Upper lobe of left lung (tissue), 6 donors: Measurements from ENCODE around the gene CAPNS1. TPM values are rescaled to one million over a fixed set of nuclear protein-coding genes. Genes with fewer than 3 reads are reported as not detected.
A peak's percentile ranks its signal among the peaks of the same experiment; 100 is the strongest.

ENCODE experiments used
- ATAC-seq, 2 donors: fragments of 200-7000 bp; cut with Tn5 transposase; one replicate each; pipeline ENCODE4 v1.9.1; 2022; ENCODE audit warnings: mild to moderate bottlenecking in 2 of 2, moderate library complexity in 2 of 2; ENCODE audit not compliant: low FRiP score in 2 of 2
- DNase-seq, 2 donors: peaks; one replicate each; pipeline ENCODE4 v3.0.0-alpha.2; 2019 to 2020
- H3K27ac ChIP-seq, 4 donors: fragments of 200-600 bp; sonication (generic); one replicate each; pipeline ENCODE4 v1.5.1; 2016 to 2019
- H3K27me3 ChIP-seq, 4 donors: fragments of 200-600 bp; sonication (generic); one replicate each; pipeline ENCODE4 v1.5.1; 2017 to 2019
- H3K36me3 ChIP-seq, 4 donors: fragments of 200-600 bp; sonication (generic); one replicate each; pipeline ENCODE4 v1.5.1; 2016 to 2019
- H3K4me1 ChIP-seq, 4 donors: fragments of 200-600 bp; sonication (generic); one replicate each; pipeline ENCODE4 v1.5.1; 2018 to 2019
- H3K4me3 ChIP-seq, 4 donors: fragments of 200-600 bp; sonication (generic); one replicate each; pipeline ENCODE4 v1.5.1; 2017 to 2019; ENCODE audit warnings: mild to moderate bottlenecking in 2 of 4, moderate library complexity in 1 of 4
- H3K9me3 ChIP-seq, 4 donors: fragments of 200-600 bp; sonication (generic); one replicate each; pipeline ENCODE4 v1.5.1; 2018 to 2019
- EP300 ChIP-seq, 4 donors: sonication (generic); formaldehyde crosslinking; IDR thresholded peaks; one replicate each; pipeline ENCODE4 v1.5.1; 2017; ENCODE audit warnings: antibody characterized with exemption in 4 of 4, control low read depth in 2 of 4
- POLR2A ChIP-seq, 4 donors: fragments of 450-650 bp; IDR thresholded peaks; one replicate each; pipeline ENCODE4 v1.5.1; 2016 to 2017; ENCODE audit warnings: antibody characterized with exemption in 4 of 4, mild to moderate bottlenecking in 2 of 4
- POLR2AphosphoS5 ChIP-seq, 2 donors: sonication (generic); formaldehyde crosslinking; IDR thresholded peaks; one replicate each; pipeline ENCODE4 v1.5.1; 2017; ENCODE audit warnings: antibody characterized with exemption in 2 of 2
- WGBS, 2 donors: methylation state at CpG; one replicate each; pipeline ENCODE4 v1.1.5; 2017 to 2018; 5-methylcytosine and 5-hydroxymethylcytosine counted together
- total RNA-seq, 6 donors: library from RNA; depleted of rRNA in 4 of 6; stranded (reverse); fragments of >200 nt in 4 of 6; gene quantifications; one replicate each; pipeline versions ENCODE4 v1.1.0 to v1.2.1, GENCODE V29; 2016 to 2021
- TF ChIP-seq, protein P1 (sequence below), 6 experiments: fragments of 450-650 bp in 4 of 6; fragments of 200-600 bp in 2 of 6; sonication (generic) in 2 of 6; IDR thresholded peaks; one replicate each; pipeline ENCODE4 v1.5.1; 2016 to 2019; ENCODE audit warnings: antibody characterized with exemption in 6 of 6
- donor health status: DM: no; HTN: no; CAD: no; lungs with moderate emphysema.
- donor health status: DM: no; HTN: yes; CAD: no; lungs with severe emphysema.

Gene CAPNS1
- total RNA-seq, 6 donors from 2014 or later, result 144 to 746 (median 340) TPM

DNA sequence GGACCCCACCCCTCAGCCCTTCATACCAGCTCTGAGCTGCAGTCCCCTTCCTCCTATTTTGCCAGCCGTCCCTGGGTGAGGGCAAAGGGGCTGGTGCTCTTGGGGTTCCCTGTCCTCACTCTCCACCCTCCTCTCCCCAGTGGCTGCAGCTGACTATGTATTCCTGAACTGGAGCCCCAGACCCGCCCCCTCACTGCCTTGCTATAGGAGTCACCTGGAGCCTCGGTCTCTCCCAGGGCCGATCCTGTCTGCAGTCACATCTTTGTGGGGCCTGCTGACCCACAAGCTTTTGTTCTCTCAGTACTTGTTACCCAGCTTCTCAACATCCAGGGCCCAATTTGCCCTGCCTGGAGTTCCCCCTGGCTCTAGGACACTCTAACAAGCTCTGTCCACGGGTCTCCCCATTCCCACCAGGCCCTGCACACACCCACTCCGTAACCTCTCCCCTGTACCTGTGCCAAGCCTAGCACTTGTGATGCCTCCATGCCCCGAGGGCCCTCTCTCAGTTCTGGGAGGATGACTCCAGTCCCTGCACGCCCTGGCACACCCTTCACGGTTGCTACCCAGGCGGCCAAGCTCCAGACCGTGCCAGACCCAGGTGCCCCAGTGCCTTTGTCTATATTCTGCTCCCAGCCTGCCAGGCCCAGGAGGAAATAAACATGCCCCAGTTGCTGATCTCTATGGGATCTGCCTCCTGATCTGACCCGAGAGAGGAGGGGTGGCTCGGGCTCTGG lies 10.0 kb downstream of the CAPNS1 start:
- H3K27me3 ChIP-seq, result no peaks in the 10 kb centered on the region
- no peak overlapping the region for H3K4me3 ChIP-seq
- H3K36me3 ChIP-seq, result peaks cover 28 to 66% (median 62%) of the 10 kb centered on the region in 4 donors
- ATAC-seq (no peak), DNase-seq (peak in 1 of 2 donors; percentile 58)
- peak overlapping the region in 2 of 4 donors; percentile 95 to 99 for H3K27ac ChIP-seq
- whole genome bisulfite sequencing, 2 donors, result 73 to 80% methylated on average over 13 of the region's 13 CpGs
- H3K9me3 ChIP-seq, result no peaks in the 10 kb centered on the region
- TF ChIP-seq POLR2A (IDR thresholded peaks at IDR 0.05), result no peak
- TF ChIP-seq, protein P1, sequence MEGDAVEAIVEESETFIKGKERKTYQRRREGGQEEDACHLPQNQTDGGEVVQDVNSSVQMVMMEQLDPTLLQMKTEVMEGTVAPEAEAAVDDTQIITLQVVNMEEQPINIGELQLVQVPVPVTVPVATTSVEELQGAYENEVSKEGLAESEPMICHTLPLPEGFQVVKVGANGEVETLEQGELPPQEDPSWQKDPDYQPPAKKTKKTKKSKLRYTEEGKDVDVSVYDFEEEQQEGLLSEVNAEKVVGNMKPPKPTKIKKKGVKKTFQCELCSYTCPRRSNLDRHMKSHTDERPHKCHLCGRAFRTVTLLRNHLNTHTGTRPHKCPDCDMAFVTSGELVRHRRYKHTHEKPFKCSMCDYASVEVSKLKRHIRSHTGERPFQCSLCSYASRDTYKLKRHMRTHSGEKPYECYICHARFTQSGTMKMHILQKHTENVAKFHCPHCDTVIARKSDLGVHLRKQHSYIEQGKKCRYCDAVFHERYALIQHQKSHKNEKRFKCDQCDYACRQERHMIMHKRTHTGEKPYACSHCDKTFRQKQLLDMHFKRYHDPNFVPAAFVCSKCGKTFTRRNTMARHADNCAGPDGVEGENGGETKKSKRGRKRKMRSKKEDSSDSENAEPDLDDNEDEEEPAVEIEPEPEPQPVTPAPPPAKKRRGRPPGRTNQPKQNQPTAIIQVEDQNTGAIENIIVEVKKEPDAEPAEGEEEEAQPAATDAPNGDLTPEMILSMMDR (IDR thresholded peaks at IDR 0.05), result no peak
- no peak for TF ChIP-seq EP300 (IDR thresholded peaks at IDR 0.05)
- no peak for TF ChIP-seq POLR2AphosphoS5 (IDR thresholded peaks at IDR 0.05)
- peaks cover 8 to 17% (median 10%) of the 10 kb centered on the region in 4 donors for H3K4me1 ChIP-seq

DNA sequence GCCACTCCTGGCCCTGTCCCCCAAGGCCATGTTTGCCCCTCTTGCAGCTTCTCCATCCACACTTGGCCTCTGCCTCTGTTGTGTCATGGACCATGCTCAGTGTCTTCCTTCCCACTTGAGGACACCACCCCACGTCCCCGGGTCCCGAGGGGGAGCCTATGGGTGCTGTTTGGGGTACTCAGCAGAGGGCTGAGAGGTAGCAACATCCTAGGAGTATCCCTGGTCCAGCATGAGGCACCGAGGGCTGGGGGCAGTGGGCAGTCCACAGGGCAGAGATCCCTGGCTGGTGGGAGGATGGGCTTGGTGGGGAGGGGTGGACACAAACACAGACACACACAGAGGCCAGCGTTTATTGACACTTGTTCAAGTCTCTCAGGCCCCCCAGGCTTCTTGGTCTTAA lies 10.7 kb downstream of the CAPNS1 start:
- TF ChIP-seq POLR2A (IDR thresholded peaks at IDR 0.05) (no peak), POLR2AphosphoS5 (IDR thresholded peaks at IDR 0.05) (no peak), EP300 (IDR thresholded peaks at IDR 0.05) (no peak)
- TF ChIP-seq, protein P1 (IDR thresholded peaks at IDR 0.05), result no peak
- Histone ChIP-seq H3K4me3 (peak overlapping the region in 1 of 4 donors; percentile 51), H3K27me3 (no peaks in the 10 kb centered on the region), H3K9me3 (no peaks in the 10 kb centered on the region), H3K36me3 (peaks cover 27 to 59% (median 55%) of the 10 kb centered on the region in 4 donors), H3K4me1 (peaks cover 8 to 22% (median 10%) of the 10 kb centered on the region in 4 donors), H3K27ac (peak overlapping the region; percentile 89 to 99 (median 96))
- ATAC-seq, result no peak
- WGBS, 2 donors, result 88% methylated on average over 5 of the region's 5 CpGs; no CpG with 5 or more reads in 1 of the 2 donors
- DNase-seq, result no peak

DNA sequence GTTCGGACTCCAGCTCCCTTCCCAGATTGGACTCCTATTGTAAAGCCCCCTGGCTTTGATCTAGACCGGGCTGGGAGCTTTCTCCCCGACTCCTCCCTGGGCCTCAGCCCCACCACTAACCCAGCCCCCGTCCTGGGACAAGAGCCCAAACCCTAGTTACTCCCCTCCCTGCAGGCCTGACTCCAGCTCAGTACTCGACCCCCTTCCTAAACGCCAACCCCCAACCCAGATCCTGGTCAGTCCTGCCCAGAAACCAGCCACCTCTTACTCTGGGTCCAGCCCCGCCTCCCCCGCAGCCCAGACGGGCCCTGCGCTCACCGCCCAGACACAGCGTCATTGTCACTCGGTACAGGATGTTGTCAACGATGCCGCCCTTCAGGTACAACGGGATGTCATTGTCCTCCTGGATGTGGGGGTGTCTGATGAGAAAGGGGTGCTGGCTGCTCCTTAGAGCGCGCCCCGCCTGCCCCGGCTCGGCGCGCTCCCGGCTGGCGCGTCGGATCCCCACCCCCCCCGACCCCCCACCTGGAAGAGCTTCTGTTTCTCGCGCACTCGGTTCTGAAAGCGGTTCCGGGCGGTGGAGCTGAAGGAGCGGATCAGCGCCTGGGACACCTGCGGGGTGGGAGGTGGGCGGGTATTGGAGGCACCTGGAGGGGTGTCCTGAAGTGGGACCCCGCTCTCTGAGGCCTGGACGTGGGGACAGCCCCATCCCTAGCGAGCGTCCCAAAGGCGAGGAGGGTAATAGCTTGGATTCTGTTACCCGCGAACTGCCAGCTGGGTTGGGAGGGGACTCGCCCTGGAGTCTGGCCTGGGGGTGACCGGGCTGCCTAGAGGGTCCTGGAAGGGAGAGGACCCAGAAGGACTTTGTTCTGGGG lies 11.5 kb downstream of the CAPNS1 start:
- 52 to 62% methylated on average over 29 to 44 of the region's 47 CpGs for WGBS, 2 donors
- ATAC-seq (peak; percentile 64 to 78), DNase-seq (peak in 1 of 2 donors; percentile 79)
- peak overlapping the region; percentile 50 to 62 (median 54) for H3K4me3 ChIP-seq
- peaks cover 21 to 51% (median 48%) of the 10 kb centered on the region in 4 donors for H3K36me3 ChIP-seq
- H3K27me3 ChIP-seq, result no peaks in the 10 kb centered on the region
- TF ChIP-seq POLR2AphosphoS5 (IDR thresholded peaks at IDR 0.05), result peak; percentile 76 to 82
- TF ChIP-seq, protein P1 (IDR thresholded peaks at IDR 0.05), result no peak
- no peak for TF ChIP-seq EP300 (IDR thresholded peaks at IDR 0.05)
- peak in 1 of 4 donors; percentile 52 for TF ChIP-seq POLR2A (IDR thresholded peaks at IDR 0.05)
- H3K4me1 ChIP-seq, result peaks cover 8 to 25% (median 10%) of the 10 kb centered on the region in 4 donors
- H3K27ac ChIP-seq, result peak overlapping the region; percentile 89 to 99 (median 96)
- H3K9me3 ChIP-seq, result no peaks in the 10 kb centered on the region

DNA sequence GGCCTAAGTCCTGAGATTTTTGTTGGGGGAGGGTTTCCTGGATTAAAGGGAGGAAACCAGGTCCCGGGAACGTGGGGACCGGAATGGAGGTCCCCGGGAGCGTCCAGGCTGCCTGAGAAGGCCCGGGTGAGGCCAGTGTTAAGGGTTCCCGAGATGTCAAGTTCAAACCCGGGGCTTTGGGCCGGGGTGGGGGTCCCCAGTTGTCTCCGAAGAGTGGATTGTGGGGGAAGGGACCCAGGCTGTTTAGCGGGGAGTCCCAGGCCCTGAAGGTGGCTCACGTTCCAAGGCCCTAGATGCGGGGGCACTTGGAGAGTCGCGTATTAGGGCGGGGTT lies 12.1 kb downstream of the CAPNS1 start:
- Histone ChIP-seq H3K4me1 (peaks cover 8 to 25% (median 13%) of the 10 kb centered on the region in 4 donors), H3K9me3 (no peaks in the 10 kb centered on the region), H3K36me3 (peaks cover 18 to 45% (median 41%) of the 10 kb centered on the region in 4 donors), H3K27me3 (no peaks in the 10 kb centered on the region), H3K27ac (peak overlapping the region; percentile 89 to 99 (median 96)), H3K4me3 (peak overlapping the region; percentile 50 to 62 (median 54))
- ATAC-seq, result peak in 1 of 2 donors; percentile 3
- DNase-seq, result no peak
- TF ChIP-seq, protein P1 (IDR thresholded peaks at IDR 0.05), result no peak
- TF ChIP-seq EP300 (IDR thresholded peaks at IDR 0.05) (no peak), POLR2AphosphoS5 (IDR thresholded peaks at IDR 0.05) (no peak), POLR2A (IDR thresholded peaks at IDR 0.05) (no peak)
- WGBS, 2 donors, result 59 to 82% methylated on average over 16 of the region's 16 CpGs
